H9 (cell line): ENCODE data around the gene METTL14. TPM values are rescaled to one million over a fixed set of nuclear protein-coding genes. Genes with fewer than 3 reads are reported as not detected.

ENCODE experiments used
- DNase-seq: peaks from one replicate; pipeline ENCODE4 v3.0.0-alpha.2; 2017
- H2AFZ ChIP-seq: one replicate; pipeline ENCODE4 v1.6.1; 2013; ENCODE audit warnings: mild to moderate bottlenecking, low read length, control low read depth, moderate library complexity
- H2AK5ac ChIP-seq: 2 replicates; pipeline ENCODE4 v1.6.1; 2013; ENCODE audit warnings: low read length, control low read depth, mixed read lengths; ENCODE audit not compliant: insufficient read length
- H2BK120ac ChIP-seq: one replicate; pipeline ENCODE4 v1.6.1; 2013; ENCODE audit warnings: low read depth, mild to moderate bottlenecking, low read length, control low read depth, inconsistent platforms; ENCODE audit not compliant: poor library complexity, severe bottlenecking
- H2BK12ac ChIP-seq: 2 replicates; pipeline ENCODE4 v1.6.1; 2013; ENCODE audit warnings: low read length, control low read depth, mixed read lengths, low read depth; ENCODE audit not compliant: insufficient read length
- H2BK15ac ChIP-seq: 2 replicates; pipeline ENCODE4 v1.6.1; 2013; ENCODE audit warnings: low read depth, low read length, control low read depth
- H2BK20ac ChIP-seq: one replicate; pipeline ENCODE4 v1.6.1; 2013; ENCODE audit warnings: low read depth, mild to moderate bottlenecking, low read length, control low read depth, inconsistent platforms; ENCODE audit not compliant: poor library complexity, severe bottlenecking
- H2BK5ac ChIP-seq: 2 replicates; pipeline ENCODE4 v1.6.1; 2013; ENCODE audit warnings: low read length, control low read depth, mixed read lengths; ENCODE audit not compliant: insufficient read length
- H3K14ac ChIP-seq: 2 replicates; pipeline ENCODE4 v1.6.1; 2013; ENCODE audit warnings: low read length, control low read depth; ENCODE audit not compliant: insufficient read depth
- H3K18ac ChIP-seq: 2 replicates; pipeline ENCODE4 v1.6.1; 2013; ENCODE audit warnings: low read depth, mild to moderate bottlenecking, mixed read lengths, low read length, control low read depth; ENCODE audit not compliant: insufficient read length
- H3K23ac ChIP-seq: 2 replicates; pipeline ENCODE4 v1.6.1; 2013; ENCODE audit warnings: low read length, control low read depth, mixed read lengths, low read depth; ENCODE audit not compliant: insufficient read length
- H3K23me2 ChIP-seq: 2 replicates; pipeline ENCODE4 v1.6.1; 2013; ENCODE audit warnings: low read depth, mild to moderate bottlenecking, mixed read lengths, low read length, control low read depth; ENCODE audit not compliant: insufficient read length, poor library complexity, severe bottlenecking
- H3K27ac ChIP-seq: 2 replicates; pipeline ENCODE4 v1.5.1; 2013; ENCODE audit warnings: low read length, control low read depth, mixed read lengths, low read depth; ENCODE audit not compliant: insufficient read length
- H3K27me3 ChIP-seq: 2 replicates; pipeline ENCODE4 v1.6.1; 2013; ENCODE audit warnings: low read length, control low read depth, inconsistent platforms; ENCODE audit not compliant: insufficient read depth
- H3K4ac ChIP-seq: 2 replicates; pipeline ENCODE4 v1.6.1; 2013; ENCODE audit warnings: low read depth, mild to moderate bottlenecking, control low read depth, inconsistent platforms, low read length, moderate library complexity
- H3K4me1 ChIP-seq: 2 replicates; pipeline ENCODE4 v1.6.1; 2013; ENCODE audit warnings: low read length, control low read depth, inconsistent platforms; ENCODE audit not compliant: insufficient read depth
- H3K4me2 ChIP-seq: 2 replicates; pipeline ENCODE4 v1.6.1; 2013; ENCODE audit warnings: low read length, control low read depth, mixed read lengths; ENCODE audit not compliant: insufficient read length, insufficient read depth
- H3K56ac ChIP-seq: 2 replicates; pipeline ENCODE4 v1.6.1; 2013; ENCODE audit warnings: low read depth, mild to moderate bottlenecking, mixed read lengths, low read length, control low read depth; ENCODE audit not compliant: insufficient read length
- H3K79me1 ChIP-seq: 2 replicates; pipeline ENCODE4 v1.6.1; 2013; ENCODE audit warnings: low read depth, mild to moderate bottlenecking, moderate library complexity, low read length, control low read depth, inconsistent platforms; ENCODE audit not compliant: insufficient read depth, poor library complexity, severe bottlenecking
- H3K79me2 ChIP-seq: 2 replicates; pipeline ENCODE4 v1.6.1; 2013; ENCODE audit warnings: low read length, control low read depth, inconsistent platforms; ENCODE audit not compliant: insufficient read depth
- H3K9ac ChIP-seq: 2 replicates; pipeline ENCODE4 v1.6.1; 2013; ENCODE audit warnings: low read length, control low read depth, mixed read lengths; ENCODE audit not compliant: insufficient read length; ENCODE audit errors: extremely low read depth
- H3K9me3 ChIP-seq: one replicate; pipeline ENCODE4 v1.6.1; 2013; ENCODE audit warnings: low read depth, low read length, inconsistent platforms; ENCODE audit not compliant: control insufficient read depth
- H3T11ph ChIP-seq: one replicate; pipeline ENCODE4 v1.6.1; 2013; ENCODE audit warnings: mild to moderate bottlenecking, low read length, control low read depth, inconsistent platforms
- H4K20me1 ChIP-seq: one replicate; pipeline ENCODE4 v1.6.1; 2013; ENCODE audit not compliant: control insufficient read depth, insufficient read length, insufficient read depth
- H4K5ac ChIP-seq: 2 replicates; pipeline ENCODE4 v1.6.1; 2013; ENCODE audit warnings: low read depth, mild to moderate bottlenecking, mixed read lengths, low read length, control low read depth; ENCODE audit not compliant: insufficient read length
- H4K8ac ChIP-seq: replicated peaks from 2 replicates; pipeline ENCODE4 v1.6.1; 2013; ENCODE audit warnings: low read length, control low read depth, mixed read lengths, low read depth; ENCODE audit not compliant: insufficient read length
- H4K91ac ChIP-seq: 2 replicates; pipeline ENCODE4 v1.6.1; 2013; ENCODE audit warnings: low read depth, mild to moderate bottlenecking, moderate library complexity, mixed read lengths, low read length, control low read depth; ENCODE audit not compliant: insufficient read length
- H3K27ac Mint-ChIP-seq, 3 experiments: 2 replicates in 2 of 3; 3 replicates in 1 of 3; pipeline ENCODE4 v1.8.0; 2020 to 2021; ENCODE audit warnings: mixed read lengths in 3 of 3, mild to moderate bottlenecking in 1 of 3, moderate library complexity in 1 of 3
- H3K27me3 Mint-ChIP-seq: 2 replicates; pipeline ENCODE4 v1.8.0; 2021; ENCODE audit warnings: low read depth, mild to moderate bottlenecking, moderate library complexity, mixed read lengths
- H3K36me3 Mint-ChIP-seq, 3 experiments: 2 replicates in 2 of 3; 3 replicates in 1 of 3; pipeline ENCODE4 v1.8.0; 2020 to 2021; ENCODE audit warnings: low read depth in 3 of 3, mixed read lengths in 3 of 3; ENCODE audit not compliant: insufficient read depth in 1 of 3
- H3K4me1 Mint-ChIP-seq, 2 experiments: 2 replicates each; pipeline ENCODE4 v1.8.0; 2020; ENCODE audit warnings: mixed read lengths in 2 of 2
- H3K4me3 Mint-ChIP-seq, 2 experiments: 2 replicates in 1 of 2; 3 replicates in 1 of 2; pipeline ENCODE4 v1.8.0; 2020 to 2021; ENCODE audit warnings: mild to moderate bottlenecking in 2 of 2, mixed read lengths in 2 of 2, moderate library complexity in 1 of 2
- H3K9me3 Mint-ChIP-seq, 2 experiments: 2 replicates in 1 of 2; 3 replicates in 1 of 2; pipeline ENCODE4 v1.8.0; 2020; ENCODE audit warnings: mild to moderate bottlenecking in 2 of 2, mixed read lengths in 2 of 2, moderate library complexity in 1 of 2
- CTCF ChIP-seq: fragments of 200-600 bp; sonication (generic); conservative IDR thresholded peaks from 3 replicates; pipeline ENCODE4 v1.8.0; 2021; ENCODE audit warnings: antibody characterized with exemption, mild to moderate bottlenecking
- WGBS: extraction: QIAGEN DNeasy Blood & Tissue Kit; methylation state at CpG from one replicate; pipeline ENCODE4 v1.1.7; 2013; ENCODE audit warnings: missing lambda C conversion rate, low lambda C conversion rate, mixed read lengths; ENCODE audit not compliant: insufficient read length; ENCODE audit errors: extremely low coverage; 5-methylcytosine and 5-hydroxymethylcytosine counted together
- total RNA-seq: library from RNA; stranded (reverse); gene quantifications from 2 replicates; pipeline ENCODE4 v1.2.1, GENCODE V29; 2021

Gene METTL14
- total RNA-seq, 1 experiment from 2014 or later = 53.3 TPM

- Histone ChIP-seq H3K9me3 (no peaks in the 10 kb centered on the region), H4K91ac (no peak overlapping the region), H4K20me1 (peaks cover 2% of the 10 kb centered on the region), H2BK5ac (no peak overlapping the region), H3K23ac (no peak overlapping the region), H3K27ac (no peak overlapping the region), H3K79me2 (no peaks in the 10 kb centered on the region), H2BK15ac (no peak overlapping the region), H3K23me2 (no peaks in the 10 kb centered on the region), H3K9ac (no peak overlapping the region), H2BK20ac (no peak overlapping the region), H3K18ac (no peak overlapping the region), H4K5ac (no peak overlapping the region), H3K27me3 (no peaks in the 10 kb centered on the region), H3K14ac (no peak overlapping the region), H3K79me1 (no peaks in the 10 kb centered on the region), H2AFZ (no peak overlapping the region), H2AK5ac (no peak overlapping the region), H2BK12ac (no peak overlapping the region), H4K8ac (no peak overlapping the region), H3K56ac (no peak overlapping the region), H3K4me2 (no peak overlapping the region), H2BK120ac (no peak overlapping the region), H3T11ph (no peak overlapping the region), H3K4me1 (no peaks in the 10 kb centered on the region), H3K4ac (no peak overlapping the region)
- peaks cover 11 to 37% (median 14%) of the 10 kb centered on the region in 3 experiments; a peak in 4 of 7 replicates for H3K36me3 Mint-ChIP-seq
- no peak overlapping the region for H3K27ac Mint-ChIP-seq
- no peak overlapping the region for H3K4me3 Mint-ChIP-seq
- no peak for DNase-seq
- TF ChIP-seq CTCF = no peak
- no CpG with 5 or more reads among the region's 3 CpGs for WGBS
- no peaks in the 10 kb centered on the region for H3K9me3 Mint-ChIP-seq
- no peaks in the 10 kb centered on the region for H3K27me3 Mint-ChIP-seq
- peaks cover 9 to 10% of the 10 kb centered on the region in 2 experiments for H3K4me1 Mint-ChIP-seq
These were observed 38.2 kb downstream of the METTL14 start for GRCh38 chr4:118723369-118723768.
